ENCODE data around the gene SGCD.

SGCD gene

DNA sequence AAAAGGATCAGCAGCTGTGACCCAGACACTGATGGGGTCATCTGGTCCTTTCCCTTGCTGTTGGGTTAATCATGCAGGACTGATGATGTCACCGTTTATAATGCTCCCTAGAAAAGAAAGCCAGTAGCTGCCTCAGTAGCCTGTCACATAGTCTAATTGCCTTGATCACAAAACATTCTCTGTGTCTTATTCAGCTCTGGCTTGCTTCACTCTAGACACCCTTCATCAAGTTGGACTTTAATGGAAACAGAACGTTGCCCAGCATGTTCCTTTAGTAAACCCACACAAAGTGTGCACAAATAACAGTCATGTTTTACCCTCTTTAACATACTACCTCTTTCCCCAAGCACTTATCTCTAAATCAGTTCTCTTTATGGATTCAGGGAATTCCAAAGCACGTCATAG is 170.8 kb downstream of the SGCD start:
- Histone ChIP-seq H3K9me3 (no peaks in the 10 kb centered on the region), H3K27me3 (ENCODE audit: low read depth) (no peaks in the 10 kb centered on the region), H3K4me3 (no peak overlapping the region), H3K36me3 (replicated peaks) (no peaks in the 10 kb centered on the region), H3K4me1 (no peaks in the 10 kb centered on the region)
- in situ Hi-C loops (cut with MboI; ENCODE audit: low sequenced_read_pairs) = no loop called here
- no peak for DNase-seq (ENCODE audit: low spot score in 2 of 2)

- Histone ChIP-seq H3K36me3 (replicated peaks) (no peaks in the 10 kb centered on the region), H3K9me3 (no peaks in the 10 kb centered on the region), H3K4me1 (no peaks in the 10 kb centered on the region), H3K4me3 (no peak overlapping the region), H3K27me3 (ENCODE audit: low read depth) (no peaks in the 10 kb centered on the region)
- in situ Hi-C loops (cut with MboI; ENCODE audit: low sequenced_read_pairs) = no loop called here
- no peak for DNase-seq (ENCODE audit: low spot score in 2 of 2)
These were observed 171.4 kb downstream of the SGCD start for GRCh38 chr5:156498226-156498980.

- no peaks in the 10 kb centered on the region for H3K4me1 ChIP-seq
- H3K9me3 ChIP-seq = no peaks in the 10 kb centered on the region
- H3K4me3 ChIP-seq = no peak overlapping the region
- no peaks in the 10 kb centered on the region for H3K27me3 ChIP-seq (ENCODE audit: low read depth)
- in situ Hi-C loops (cut with MboI; ENCODE audit: low sequenced_read_pairs) = no loop called here
- DNase-seq (ENCODE audit: low spot score in 2 of 2) = no peak
- H3K36me3 ChIP-seq (replicated peaks) = no peaks in the 10 kb centered on the region
These were observed 173.8 kb downstream of the SGCD start for GRCh38 chr5:156500755-156501154.

DNA sequence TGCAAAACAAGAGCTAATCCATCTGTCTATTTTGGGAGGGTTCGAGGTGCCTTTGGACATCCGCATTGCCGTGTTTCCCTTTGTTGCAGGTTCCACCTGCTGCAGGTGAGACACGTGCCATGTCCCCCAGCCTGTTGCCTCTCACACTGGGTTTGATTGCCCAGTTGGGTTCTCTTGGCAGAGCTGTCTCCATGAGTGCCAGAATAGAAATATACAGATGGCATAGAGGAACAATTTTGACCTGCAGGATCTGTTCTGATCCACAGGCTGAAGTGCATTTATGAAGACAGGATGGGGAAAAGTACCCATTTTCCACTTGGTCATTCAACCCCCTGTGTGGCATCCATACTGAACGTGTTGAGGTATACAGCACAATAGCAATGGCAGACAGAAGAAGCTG is 178.1 kb downstream of the SGCD start:
- in situ Hi-C loops (cut with MboI; ENCODE audit: low sequenced_read_pairs) = no loop called here
- no peaks in the 10 kb centered on the region for H3K27me3 ChIP-seq (ENCODE audit: low read depth)
- H3K9me3 ChIP-seq = no peaks in the 10 kb centered on the region
- no peak for DNase-seq (ENCODE audit: low spot score in 2 of 2)
- H3K4me3 ChIP-seq = no peak overlapping the region
- H3K36me3 ChIP-seq (replicated peaks) = no peaks in the 10 kb centered on the region
- H3K4me1 ChIP-seq = peaks cover 6% of the 10 kb centered on the region; the same call in 1 of the 2 replicates

DNA sequence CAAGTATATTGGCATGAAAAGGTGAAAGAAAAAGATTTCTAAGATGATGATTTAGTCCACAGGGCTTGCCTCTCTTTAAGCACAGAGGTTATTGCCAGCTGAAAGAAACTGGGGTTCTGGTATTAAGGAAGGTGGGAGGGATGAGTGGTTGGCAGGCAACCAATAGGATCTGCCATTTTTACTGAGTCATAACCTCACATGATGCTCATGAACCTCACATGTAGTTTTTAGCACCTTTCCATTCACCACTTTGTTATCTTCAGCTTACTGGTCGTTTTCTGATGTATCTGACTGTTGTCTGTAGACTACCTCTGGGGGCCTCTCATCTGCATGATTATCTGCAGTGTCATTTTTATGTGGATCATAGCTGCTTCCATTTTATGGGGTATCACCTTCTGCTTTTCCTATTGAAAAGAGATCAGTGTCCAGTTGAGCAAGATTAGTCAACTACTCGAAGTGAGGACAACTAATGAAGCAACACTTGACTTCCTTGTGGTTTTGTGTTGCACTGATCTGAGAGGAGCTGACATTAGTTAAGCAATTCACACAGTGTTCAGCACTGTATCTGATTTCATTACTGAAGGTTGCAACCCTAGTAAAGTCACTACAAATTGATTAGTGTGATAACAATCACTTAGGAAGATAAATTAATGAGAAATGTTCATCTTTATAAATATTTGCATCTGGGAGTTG is 186.3 kb downstream of the SGCD start:
- in situ Hi-C loops (cut with MboI; ENCODE audit: low sequenced_read_pairs) = no loop called here
- Histone ChIP-seq H3K4me1 (peaks cover 6% of the 10 kb centered on the region; the same call in 1 of the 2 replicates), H3K27me3 (ENCODE audit: low read depth) (no peaks in the 10 kb centered on the region), H3K4me3 (no peak overlapping the region), H3K9me3 (no peaks in the 10 kb centered on the region), H3K36me3 (replicated peaks) (no peaks in the 10 kb centered on the region)
- DNase-seq (ENCODE audit: low spot score in 2 of 2) = no peak

- Histone ChIP-seq H3K36me3 (replicated peaks) (no peaks in the 10 kb centered on the region), H3K9me3 (peaks cover 2% of the 10 kb centered on the region; the same call in 1 of the 2 replicates), H3K4me3 (no peak overlapping the region), H3K4me1 (no peaks in the 10 kb centered on the region), H3K27me3 (ENCODE audit: low read depth) (no peaks in the 10 kb centered on the region)
- in situ Hi-C loops (cut with MboI; ENCODE audit: low sequenced_read_pairs) = no loop called here
- DNase-seq (ENCODE audit: low spot score in 2 of 2) = no peak
These were observed 188.2 kb downstream of the SGCD start for GRCh38 chr5:156515121-156515520.

- in situ Hi-C loops (cut with MboI; ENCODE audit: low sequenced_read_pairs) = no loop called here
- H3K4me1 ChIP-seq = no peaks in the 10 kb centered on the region
- peaks cover 2% of the 10 kb centered on the region; the same call in 1 of the 2 replicates for H3K9me3 ChIP-seq
- H3K36me3 ChIP-seq (replicated peaks) = no peaks in the 10 kb centered on the region
- no peak overlapping the region for H3K4me3 ChIP-seq
- H3K27me3 ChIP-seq (ENCODE audit: low read depth) = no peaks in the 10 kb centered on the region
- no peak for DNase-seq (ENCODE audit: low spot score in 2 of 2)
These were observed 188.9 kb downstream of the SGCD start for GRCh38 chr5:156515803-156516360.

DNA sequence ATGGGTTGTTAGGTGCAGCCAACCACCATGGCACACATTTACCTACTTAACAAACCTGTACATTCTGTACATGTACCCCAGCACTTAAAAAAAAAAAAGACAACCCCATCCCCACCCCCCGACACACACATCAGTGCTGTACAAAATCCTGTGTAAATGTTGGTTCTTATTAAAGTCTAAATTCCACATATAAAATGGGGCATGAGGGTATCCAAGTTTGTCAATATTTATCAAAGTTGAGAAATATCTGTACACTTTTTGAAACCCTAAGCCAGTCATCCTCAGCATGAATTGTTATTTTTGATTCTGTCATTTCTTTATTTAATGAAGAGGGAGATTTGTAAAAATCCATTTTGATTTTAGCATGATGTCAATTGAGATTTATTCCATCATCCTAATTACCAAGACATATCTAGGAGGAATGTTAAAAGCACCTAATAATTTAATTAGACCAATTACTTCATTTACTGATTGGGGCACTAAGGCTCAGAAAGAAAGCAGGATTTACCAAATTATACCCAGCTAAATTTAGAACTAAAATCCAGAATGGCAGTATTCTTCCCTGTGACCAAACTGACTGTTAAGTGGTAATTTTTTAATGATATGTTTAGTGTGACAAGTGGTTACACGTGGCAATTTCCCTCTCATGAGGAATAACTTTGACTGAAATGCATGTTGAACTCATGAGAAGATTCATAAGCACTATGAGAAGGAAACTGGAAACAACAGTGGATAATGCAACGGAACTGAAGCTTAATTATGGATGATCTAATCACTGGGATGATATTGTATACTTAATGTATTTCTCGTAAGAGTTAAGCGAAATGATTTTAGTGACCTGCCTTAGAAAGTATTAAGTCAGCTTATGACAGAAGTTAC is 195.9 kb downstream of the SGCD start:
- H3K9me3 ChIP-seq = peaks cover 2% of the 10 kb centered on the region; the same call in 1 of the 2 replicates
- H3K4me1 ChIP-seq = no peaks in the 10 kb centered on the region
- no peaks in the 10 kb centered on the region for H3K36me3 ChIP-seq (replicated peaks)
- no peak for DNase-seq (ENCODE audit: low spot score in 2 of 2)
- in situ Hi-C loops (cut with MboI; ENCODE audit: low sequenced_read_pairs) = no loop called here
- no peaks in the 10 kb centered on the region for H3K27me3 ChIP-seq (ENCODE audit: low read depth)
- H3K4me3 ChIP-seq = no peak overlapping the region

DNA sequence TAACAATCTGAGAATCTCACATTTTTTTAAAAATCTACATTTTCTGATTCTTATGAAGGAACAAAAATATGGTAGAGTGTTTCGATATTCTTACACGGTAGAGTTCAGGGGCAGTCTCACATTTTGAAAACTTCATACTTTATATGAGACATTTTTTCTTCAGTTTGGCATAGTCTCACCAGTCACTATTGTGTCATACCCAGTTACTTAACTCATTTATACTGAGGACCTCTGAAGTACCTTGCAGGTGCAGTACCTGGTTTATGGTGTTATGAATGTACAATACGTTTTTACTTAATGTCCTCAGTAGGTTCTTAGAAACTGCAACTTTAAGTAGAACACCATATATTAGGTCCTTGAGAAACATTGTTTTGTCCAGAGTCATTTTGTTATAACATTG is 196.6 kb downstream of the SGCD start:
- in situ Hi-C loops (cut with MboI; ENCODE audit: low sequenced_read_pairs) = no loop called here
- no peak overlapping the region for H3K4me3 ChIP-seq
- peaks cover 1% of the 10 kb centered on the region; the same call in 1 of the 2 replicates for H3K9me3 ChIP-seq
- no peak for DNase-seq (ENCODE audit: low spot score in 2 of 2)
- H3K4me1 ChIP-seq = no peaks in the 10 kb centered on the region
- H3K36me3 ChIP-seq (replicated peaks) = no peaks in the 10 kb centered on the region
- no peaks in the 10 kb centered on the region for H3K27me3 ChIP-seq (ENCODE audit: low read depth)

- no peaks in the 10 kb centered on the region for H3K9me3 ChIP-seq
- no peaks in the 10 kb centered on the region for H3K27me3 ChIP-seq (ENCODE audit: low read depth)
- in situ Hi-C loops (cut with MboI; ENCODE audit: low sequenced_read_pairs) = no loop called here
- no peak for DNase-seq (ENCODE audit: low spot score in 2 of 2)
- no peaks in the 10 kb centered on the region for H3K4me1 ChIP-seq
- H3K36me3 ChIP-seq (replicated peaks) = no peaks in the 10 kb centered on the region
- no peak overlapping the region for H3K4me3 ChIP-seq
These were observed 199.3 kb downstream of the SGCD start for GRCh38 chr5:156526081-156526925.

DNA sequence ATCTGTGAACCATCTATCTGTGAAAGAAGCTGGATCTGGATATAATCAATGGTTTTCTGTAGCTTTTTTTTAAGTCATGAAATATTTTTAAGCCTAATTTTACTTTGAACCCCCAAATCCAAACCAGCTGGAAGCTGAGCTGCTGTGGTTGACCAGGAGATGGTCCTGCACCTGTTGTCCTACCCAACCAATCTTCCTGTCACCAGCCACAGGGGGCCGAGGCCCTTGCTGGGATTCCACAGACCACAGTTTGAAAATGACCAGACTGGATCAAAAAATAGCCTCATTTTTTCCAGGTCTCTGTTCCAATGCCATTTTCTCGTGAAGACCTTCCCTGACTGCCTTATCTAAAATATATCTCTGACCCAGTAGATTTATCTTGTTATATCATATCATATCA is 200.6 kb downstream of the SGCD start:
- Histone ChIP-seq H3K4me3 (no peak overlapping the region), H3K9me3 (no peaks in the 10 kb centered on the region), H3K4me1 (no peaks in the 10 kb centered on the region), H3K27me3 (ENCODE audit: low read depth) (no peaks in the 10 kb centered on the region), H3K36me3 (replicated peaks) (no peaks in the 10 kb centered on the region)
- in situ Hi-C loops (cut with MboI; ENCODE audit: low sequenced_read_pairs) = no loop called here
- no peak for DNase-seq (ENCODE audit: low spot score in 2 of 2)

- H3K36me3 ChIP-seq (replicated peaks) = no peaks in the 10 kb centered on the region
- in situ Hi-C loops (cut with MboI; ENCODE audit: low sequenced_read_pairs) = no loop called here
- no peak overlapping the region for H3K4me3 ChIP-seq
- no peaks in the 10 kb centered on the region for H3K9me3 ChIP-seq
- DNase-seq (ENCODE audit: low spot score in 2 of 2) = no peak
- H3K4me1 ChIP-seq = no peaks in the 10 kb centered on the region
- no peaks in the 10 kb centered on the region for H3K27me3 ChIP-seq (ENCODE audit: low read depth)
These were observed 201.7 kb downstream of the SGCD start for GRCh38 chr5:156528673-156529072.

DNA sequence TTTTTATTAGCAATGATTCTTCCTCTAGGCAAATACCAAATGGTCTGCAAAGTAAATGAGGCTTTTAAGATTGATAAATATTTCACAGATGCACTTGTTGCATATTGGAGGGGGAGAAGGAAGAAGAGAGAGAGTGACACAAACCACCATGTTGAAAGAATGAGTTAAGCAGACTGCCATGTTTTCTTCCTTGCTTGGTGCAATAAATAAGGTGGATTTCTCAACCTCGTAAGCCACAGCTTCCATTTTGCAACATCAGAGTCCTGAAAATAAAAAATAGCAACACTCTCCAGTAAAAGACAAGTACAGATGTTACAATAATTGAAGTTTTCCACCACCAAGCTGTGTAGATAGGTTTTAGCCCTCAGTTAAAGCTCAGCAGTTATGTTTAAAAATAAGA is 202.9 kb downstream of the SGCD start:
- DNase-seq (ENCODE audit: low spot score in 2 of 2) = no peak
- H3K4me1 ChIP-seq = no peaks in the 10 kb centered on the region
- H3K27me3 ChIP-seq (ENCODE audit: low read depth) = no peaks in the 10 kb centered on the region
- H3K9me3 ChIP-seq = no peaks in the 10 kb centered on the region
- no peak overlapping the region for H3K4me3 ChIP-seq
- H3K36me3 ChIP-seq (replicated peaks) = no peaks in the 10 kb centered on the region
- in situ Hi-C loops (cut with MboI; ENCODE audit: low sequenced_read_pairs) = no loop called here
